NCI-H524 treated with DMSO at 0.1 percent for 48 hours (cell line): ENCODE data around the gene ANKS1B.
"Not testable (repeated sequence)": the region's sequence is repeated elsewhere in the genome, so short reads cannot be mapped to it uniquely, and the experiment has no call there.

ENCODE experiments used
- DNase-seq: peaks from one replicate; lab custom pipeline; 2025; lab: John Stamatoyannopoulos, UW

The ANKS1B gene

GRCh38 chr12:99870085-99870484 lies 114.7 kb downstream of the ANKS1B start:
- no peak for DNase-seq

- DNase-seq = no peak
Observed at GRCh38 chr12:99861731-99862130, 123.0 kb downstream of the ANKS1B start.

- no peak for DNase-seq
Observed at GRCh38 chr12:99859126-99859525, 125.6 kb downstream of the ANKS1B start.

GRCh38 chr12:99852666-99853065 lies 132.1 kb downstream of the ANKS1B start:
- no peak for DNase-seq

GRCh38 chr12:99847936-99848335 lies 136.8 kb downstream of the ANKS1B start:
- DNase-seq = no peak

GRCh38 chr12:99834710-99835109 lies 150.0 kb downstream of the ANKS1B start:
- no peak for DNase-seq

- no peak for DNase-seq
Observed at GRCh38 chr12:99833397-99833796, 151.3 kb downstream of the ANKS1B start.

GRCh38 chr12:99824900-99825542 lies 159.7 kb downstream of the ANKS1B start:
- peak; percentile 73 for DNase-seq

GRCh38 chr12:99822273-99822672 lies 162.5 kb downstream of the ANKS1B start:
- DNase-seq = no peak

- peak; percentile 69 for DNase-seq
Observed at GRCh38 chr12:99810718-99811593, 173.8 kb downstream of the ANKS1B start.

- no peak for DNase-seq
Observed at GRCh38 chr12:99809909-99810308, 174.8 kb downstream of the ANKS1B start.

GRCh38 chr12:99806304-99806703 lies 178.4 kb downstream of the ANKS1B start:
- DNase-seq = no peak

GRCh38 chr12:99804715-99805114 lies 180.0 kb downstream of the ANKS1B start:
- no peak for DNase-seq

- no peak for DNase-seq
Observed at GRCh38 chr12:99800605-99801004, 184.1 kb downstream of the ANKS1B start.

GRCh38 chr12:99797931-99798330 lies 186.8 kb downstream of the ANKS1B start:
- DNase-seq = not testable (repeated sequence)

GRCh38 chr12:99783421-99783820 lies 201.3 kb downstream of the ANKS1B start:
- no peak for DNase-seq

- DNase-seq = no peak
Observed at GRCh38 chr12:99772274-99772673, 212.5 kb downstream of the ANKS1B start.

GRCh38 chr12:99771659-99772058 lies 213.1 kb downstream of the ANKS1B start:
- DNase-seq = no peak

GRCh38 chr12:99769396-99769980 lies 215.2 kb downstream of the ANKS1B start:
- DNase-seq = no peak

- DNase-seq = no peak
Observed at GRCh38 chr12:99768758-99769157, 216.0 kb downstream of the ANKS1B start.

- DNase-seq = no peak
Observed at GRCh38 chr12:99767809-99768208, 216.9 kb downstream of the ANKS1B start.

- no peak for DNase-seq
Observed at GRCh38 chr12:99766408-99766807, 218.3 kb downstream of the ANKS1B start.
